Testis (tissue), 5 donors: Measurements from ENCODE around the gene FBXL3. TPM values are rescaled to one million over a fixed set of nuclear protein-coding genes. Genes with fewer than 3 reads are reported as not detected.

Experiments used
- DNase-seq: peaks from one replicate; pipeline ENCODE4 v3.0.0-alpha.2; 2019
- H3K27ac ChIP-seq, 2 donors: fragments of 200-600 bp; sonication (generic); one replicate each; pipeline ENCODE4 v1.5.1; 2019
- H3K27me3 ChIP-seq: fragments of 200-600 bp; sonication (generic); one replicate; pipeline ENCODE4 v1.5.1; 2019
- H3K36me3 ChIP-seq: fragments of 200-600 bp; sonication (generic); one replicate; pipeline ENCODE4 v1.5.1; 2017; ENCODE audit warnings: low read depth; ENCODE audit errors: missing control alignments
- H3K4me1 ChIP-seq: fragments of 200-600 bp; sonication (generic); one replicate; pipeline ENCODE4 v1.5.1; 2019
- H3K4me3 ChIP-seq, 2 donors: fragments of 200-600 bp; sonication (generic); one replicate each; pipeline ENCODE4 v1.5.1; 2017 to 2019
- H3K9me3 ChIP-seq: fragments of 200-600 bp; sonication (generic); one replicate; pipeline ENCODE4 v1.5.1; 2017
- POLR2A ChIP-seq: fragments of 450-650 bp; IDR thresholded peaks from one replicate; pipeline ENCODE4 v1.6.1; 2017; ENCODE audit warnings: antibody characterized with exemption, mild to moderate bottlenecking, moderate library complexity
- WGBS, 2 donors: methylation state at CpG; one replicate each; pipeline ENCODE4 v1.1.5; 2018; 5-methylcytosine and 5-hydroxymethylcytosine counted together
- intact Hi-C: fragments of 100-400 bp; cut with DNase I; formaldehyde crosslinking; loops from one replicate; pipeline ENCODE4 v1.15.1; 2023; ENCODE audit warnings: low total_unique reads
- long read RNA-seq, 2 donors: transcript quantifications; one replicate each; lab custom pipeline, GENCODE V29; 2026
- polyA plus RNA-seq: library from polyadenylated mRNA; stranded (reverse); fragments of 350-450 nt; fragmentation: Illumina TruSeq; extraction: RNeasy Lipid Tissue Mini Kit (QIAGEN cat#74804); gene quantifications from one replicate; pipeline ENCODE4 v1.2.3, GENCODE V29; 2014; ENCODE audit warnings: low read depth, low replicate concordance; ENCODE audit not compliant: insufficient read depth
- total RNA-seq, 2 donors: library from RNA; depleted of rRNA; stranded (reverse); fragments of >200 nt; gene quantifications; one replicate each; pipeline ENCODE4 v1.2.3, GENCODE V29; 2016
- TF ChIP-seq, protein P1 (sequence below), 3 experiments: fragments of 450-650 bp in 2 of 3; fragments of 200-600 bp in 1 of 3; sonication (generic) in 1 of 3; IDR thresholded peaks; one replicate each; pipeline ENCODE4 v1.5.1; 2016 to 2019; ENCODE audit warnings: antibody characterized with exemption in 3 of 3, mild to moderate bottlenecking in 2 of 3, moderate library complexity in 1 of 3

The FBXL3 gene
- total RNA-seq: 100 to 1,000 TPM in 1 of 2 donors, 10 to 100 TPM in 1; 84.0 to 111 TPM
- 51.0 TPM for polyA plus RNA-seq
- long read RNA-seq, donor 1, transcript FBXL3-201 (5 exons, 3,503 nt): major isoform, 16 of 21 reads
- long read RNA-seq, donor 1, partial matches to known transcripts: 0 of 21 reads
- long read RNA-seq, donor 1, other reads (novel, unspliced or antisense): 5 of 21 reads
- long read RNA-seq, donor 2, transcript FBXL3-201 (5 exons, 3,503 nt): major isoform, 21 of 21 reads
- long read RNA-seq, donor 2, partial matches to known transcripts: 0 of 21 reads
- long read RNA-seq, donor 2, other reads (novel, unspliced or antisense): 0 of 21 reads

- peak within 1 kb of the TSS; percentile 98 to 99 for H3K4me3 ChIP-seq
- peaks cover 30% of the 10 kb centered on the region for H3K4me1 ChIP-seq
- H3K27me3 ChIP-seq: no peaks in the 10 kb centered on the region
- peak within 1 kb of the TSS; percentile 97 to 100 for H3K27ac ChIP-seq
- WGBS, 2 donors: 1% methylated on average over 16 to 41 of the region's 74 CpGs
- TF ChIP-seq POLR2A: peak; percentile 3
- TF ChIP-seq, protein P1, sequence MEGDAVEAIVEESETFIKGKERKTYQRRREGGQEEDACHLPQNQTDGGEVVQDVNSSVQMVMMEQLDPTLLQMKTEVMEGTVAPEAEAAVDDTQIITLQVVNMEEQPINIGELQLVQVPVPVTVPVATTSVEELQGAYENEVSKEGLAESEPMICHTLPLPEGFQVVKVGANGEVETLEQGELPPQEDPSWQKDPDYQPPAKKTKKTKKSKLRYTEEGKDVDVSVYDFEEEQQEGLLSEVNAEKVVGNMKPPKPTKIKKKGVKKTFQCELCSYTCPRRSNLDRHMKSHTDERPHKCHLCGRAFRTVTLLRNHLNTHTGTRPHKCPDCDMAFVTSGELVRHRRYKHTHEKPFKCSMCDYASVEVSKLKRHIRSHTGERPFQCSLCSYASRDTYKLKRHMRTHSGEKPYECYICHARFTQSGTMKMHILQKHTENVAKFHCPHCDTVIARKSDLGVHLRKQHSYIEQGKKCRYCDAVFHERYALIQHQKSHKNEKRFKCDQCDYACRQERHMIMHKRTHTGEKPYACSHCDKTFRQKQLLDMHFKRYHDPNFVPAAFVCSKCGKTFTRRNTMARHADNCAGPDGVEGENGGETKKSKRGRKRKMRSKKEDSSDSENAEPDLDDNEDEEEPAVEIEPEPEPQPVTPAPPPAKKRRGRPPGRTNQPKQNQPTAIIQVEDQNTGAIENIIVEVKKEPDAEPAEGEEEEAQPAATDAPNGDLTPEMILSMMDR (IDR thresholded peaks at IDR 0.05): no peak
- no peaks in the 10 kb centered on the region for H3K9me3 ChIP-seq
- peak; percentile 91 for DNase-seq
- intact Hi-C loops: no loop called here
- H3K36me3 ChIP-seq: no peaks in the 10 kb centered on the region
These were observed at the start of gene FBXL3 for GRCh38 chr13:77026861-77027621. Gene FBXL3 (minus strand): TSS chr13:77027159. CDS start chr13:77021860, 5,299 bp downstream.

- no peak for DNase-seq
- 70 to 76% methylated on average over 2 of the region's 2 CpGs for WGBS, 2 donors
- H3K4me3 ChIP-seq: no peak overlapping the region
- H3K27me3 ChIP-seq: no peaks in the 10 kb centered on the region
- no peak overlapping the region for H3K27ac ChIP-seq
- H3K4me1 ChIP-seq: peaks cover 13% of the 10 kb centered on the region
- intact Hi-C loops: no loop called here
- no peaks in the 10 kb centered on the region for H3K36me3 ChIP-seq
- no peaks in the 10 kb centered on the region for H3K9me3 ChIP-seq
- no peak for TF ChIP-seq POLR2A
- TF ChIP-seq, protein P1 (IDR thresholded peaks at IDR 0.05): no peak
These were observed 40.6 kb upstream of the FBXL3 start for GRCh38 chr13:77067519-77067918.

GRCh38 chr13:77065461-77066147 lies 38.6 kb upstream of the FBXL3 start:
- peaks cover 13% of the 10 kb centered on the region for H3K4me1 ChIP-seq
- no peaks in the 10 kb centered on the region for H3K36me3 ChIP-seq
- 68 to 80% methylated on average over 5 of the region's 5 CpGs for WGBS, 2 donors
- H3K4me3 ChIP-seq: no peak overlapping the region
- H3K27me3 ChIP-seq: no peaks in the 10 kb centered on the region
- intact Hi-C loops: no loop called here
- H3K9me3 ChIP-seq: no peaks in the 10 kb centered on the region
- DNase-seq: no peak
- TF ChIP-seq POLR2A: no peak
- TF ChIP-seq, protein P1 (IDR thresholded peaks at IDR 0.05): no peak
- no peak overlapping the region for H3K27ac ChIP-seq

DNA sequence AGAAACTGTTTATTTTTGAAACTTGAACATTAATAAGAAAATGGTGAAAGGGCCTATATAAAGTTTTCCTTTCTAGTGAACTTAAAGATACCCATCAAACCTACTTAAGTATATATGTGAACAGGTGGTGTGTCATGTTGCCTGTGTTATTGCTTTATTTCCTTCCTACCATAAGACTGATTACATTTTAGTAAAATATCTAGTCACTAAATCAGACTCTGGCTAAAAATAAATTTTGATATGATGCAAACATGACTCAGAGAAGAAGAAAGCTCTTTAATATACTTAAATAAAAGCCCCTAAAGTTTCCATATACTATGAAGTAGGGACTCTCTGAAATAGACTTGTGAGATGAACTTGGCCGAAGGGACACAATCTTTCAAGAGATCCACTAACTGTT lies 35.1 kb upstream of the FBXL3 start:
- Histone ChIP-seq H3K4me3 (no peak overlapping the region), H3K9me3 (no peaks in the 10 kb centered on the region), H3K36me3 (no peaks in the 10 kb centered on the region), H3K27ac (no peak overlapping the region), H3K4me1 (peaks cover 13% of the 10 kb centered on the region), H3K27me3 (no peaks in the 10 kb centered on the region)
- no peak for DNase-seq
- 84 to 96% methylated on average over 1 of the region's 1 CpG for WGBS, 2 donors
- intact Hi-C loops: no loop called here
- TF ChIP-seq, protein P1 (IDR thresholded peaks at IDR 0.05): no peak
- no peak for TF ChIP-seq POLR2A
